Measurements from ENCODE around the gene PXDC1. TPM values are rescaled to one million over a fixed set of nuclear protein-coding genes. Genes with fewer than 3 reads are reported as not detected.

Gene PXDC1
- polyA plus RNA-seq, 1 donor from 2014 or later, result 3.9 TPM

GRCh38 chr6:3732345-3733141, 19.0 kb downstream of the PXDC1 start:
- Histone ChIP-seq H3K27ac (ENCODE audit: low read length) (no peak overlapping the region), H3K79me2 (replicated peaks; ENCODE audit: insufficient read depth, low read length) (no peaks in the 10 kb centered on the region), H3K4me3 (ENCODE audit: low read length) (no peak overlapping the region), H3K36me3 (ENCODE audit: insufficient read depth, low read length) (no peaks in the 10 kb centered on the region), H4K20me1 (ENCODE audit: insufficient read depth) (no peaks in the 10 kb centered on the region), H3K4me2 (ENCODE audit: low read length) (no peak overlapping the region), H3K9me2 (ENCODE audit: insufficient read depth, low read length) (no peaks in the 10 kb centered on the region), H3F3A (ENCODE audit: insufficient read depth, low read length, poor library complexity, severe bottlenecking) (no peaks in the 10 kb centered on the region), H3K27me3 (ENCODE audit: insufficient read depth, low read depth, low read length) (no peaks in the 10 kb centered on the region), H3K9ac (ENCODE audit: low read length) (no peak overlapping the region), H2AFZ (ENCODE audit: low read depth, low read length) (no peak overlapping the region), H3K9me3 (ENCODE audit: low read length) (no peaks in the 10 kb centered on the region)
- TF ChIP-seq MXI1 (conservative IDR thresholded peaks at IDR 0.05; ENCODE audit: poor library complexity, severe bottlenecking) (peak; percentile 7), SMC3 (conservative IDR thresholded peaks at IDR 0.05; ENCODE audit: poor library complexity) (peak; percentile 100), RAD21 (conservative IDR thresholded peaks at IDR 0.05) (peak; percentile 99), TAF1 (IDR thresholded peaks at IDR 0.05; ENCODE audit: low read depth) (no peak)
- TF ChIP-seq, protein P1, sequence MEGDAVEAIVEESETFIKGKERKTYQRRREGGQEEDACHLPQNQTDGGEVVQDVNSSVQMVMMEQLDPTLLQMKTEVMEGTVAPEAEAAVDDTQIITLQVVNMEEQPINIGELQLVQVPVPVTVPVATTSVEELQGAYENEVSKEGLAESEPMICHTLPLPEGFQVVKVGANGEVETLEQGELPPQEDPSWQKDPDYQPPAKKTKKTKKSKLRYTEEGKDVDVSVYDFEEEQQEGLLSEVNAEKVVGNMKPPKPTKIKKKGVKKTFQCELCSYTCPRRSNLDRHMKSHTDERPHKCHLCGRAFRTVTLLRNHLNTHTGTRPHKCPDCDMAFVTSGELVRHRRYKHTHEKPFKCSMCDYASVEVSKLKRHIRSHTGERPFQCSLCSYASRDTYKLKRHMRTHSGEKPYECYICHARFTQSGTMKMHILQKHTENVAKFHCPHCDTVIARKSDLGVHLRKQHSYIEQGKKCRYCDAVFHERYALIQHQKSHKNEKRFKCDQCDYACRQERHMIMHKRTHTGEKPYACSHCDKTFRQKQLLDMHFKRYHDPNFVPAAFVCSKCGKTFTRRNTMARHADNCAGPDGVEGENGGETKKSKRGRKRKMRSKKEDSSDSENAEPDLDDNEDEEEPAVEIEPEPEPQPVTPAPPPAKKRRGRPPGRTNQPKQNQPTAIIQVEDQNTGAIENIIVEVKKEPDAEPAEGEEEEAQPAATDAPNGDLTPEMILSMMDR (IDR thresholded peaks at IDR 0.05; ENCODE audit: poor library complexity, severe bottlenecking), result peak; percentile 98

DNA sequence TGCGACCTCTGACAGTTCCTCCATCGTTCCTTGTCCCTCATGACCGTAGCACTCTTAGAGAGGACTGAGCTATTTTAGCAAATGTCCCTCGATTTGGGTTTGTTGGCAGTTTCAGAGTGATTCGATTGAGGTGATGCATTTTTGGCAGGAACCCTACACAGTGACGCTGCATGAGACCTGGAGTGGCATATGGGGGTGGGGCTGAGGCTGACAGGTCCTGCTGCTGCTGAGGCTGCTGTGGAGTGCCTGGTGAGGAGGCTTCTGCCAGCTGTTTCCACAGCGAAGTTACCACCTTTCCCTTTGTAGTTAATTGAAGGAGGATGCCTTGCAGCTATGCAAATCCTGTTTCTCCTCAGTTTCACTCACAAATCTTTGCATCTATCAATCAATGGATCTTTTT, 19.8 kb downstream of the PXDC1 start:
- TF ChIP-seq, protein P2, sequence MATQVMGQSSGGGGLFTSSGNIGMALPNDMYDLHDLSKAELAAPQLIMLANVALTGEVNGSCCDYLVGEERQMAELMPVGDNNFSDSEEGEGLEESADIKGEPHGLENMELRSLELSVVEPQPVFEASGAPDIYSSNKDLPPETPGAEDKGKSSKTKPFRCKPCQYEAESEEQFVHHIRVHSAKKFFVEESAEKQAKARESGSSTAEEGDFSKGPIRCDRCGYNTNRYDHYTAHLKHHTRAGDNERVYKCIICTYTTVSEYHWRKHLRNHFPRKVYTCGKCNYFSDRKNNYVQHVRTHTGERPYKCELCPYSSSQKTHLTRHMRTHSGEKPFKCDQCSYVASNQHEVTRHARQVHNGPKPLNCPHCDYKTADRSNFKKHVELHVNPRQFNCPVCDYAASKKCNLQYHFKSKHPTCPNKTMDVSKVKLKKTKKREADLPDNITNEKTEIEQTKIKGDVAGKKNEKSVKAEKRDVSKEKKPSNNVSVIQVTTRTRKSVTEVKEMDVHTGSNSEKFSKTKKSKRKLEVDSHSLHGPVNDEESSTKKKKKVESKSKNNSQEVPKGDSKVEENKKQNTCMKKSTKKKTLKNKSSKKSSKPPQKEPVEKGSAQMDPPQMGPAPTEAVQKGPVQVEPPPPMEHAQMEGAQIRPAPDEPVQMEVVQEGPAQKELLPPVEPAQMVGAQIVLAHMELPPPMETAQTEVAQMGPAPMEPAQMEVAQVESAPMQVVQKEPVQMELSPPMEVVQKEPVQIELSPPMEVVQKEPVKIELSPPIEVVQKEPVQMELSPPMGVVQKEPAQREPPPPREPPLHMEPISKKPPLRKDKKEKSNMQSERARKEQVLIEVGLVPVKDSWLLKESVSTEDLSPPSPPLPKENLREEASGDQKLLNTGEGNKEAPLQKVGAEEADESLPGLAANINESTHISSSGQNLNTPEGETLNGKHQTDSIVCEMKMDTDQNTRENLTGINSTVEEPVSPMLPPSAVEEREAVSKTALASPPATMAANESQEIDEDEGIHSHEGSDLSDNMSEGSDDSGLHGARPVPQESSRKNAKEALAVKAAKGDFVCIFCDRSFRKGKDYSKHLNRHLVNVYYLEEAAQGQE (IDR thresholded peaks at IDR 0.05; ENCODE audit: borderline replicate concordance), result no peak
- TF ChIP-seq TAF1 (IDR thresholded peaks at IDR 0.05; ENCODE audit: low read depth), result no peak
- TF ChIP-seq EZH2 (IDR thresholded peaks at IDR 0.05; ENCODE audit: borderline replicate concordance, insufficient read depth, low read length, poor library complexity, severe bottlenecking), result no peak
- TF ChIP-seq, protein P1 (IDR thresholded peaks at IDR 0.05; ENCODE audit: poor library complexity, severe bottlenecking), result no peak
- TF ChIP-seq SMC3 (conservative IDR thresholded peaks at IDR 0.05; ENCODE audit: poor library complexity), result no peak
- no peak for TF ChIP-seq EP300 (conservative IDR thresholded peaks at IDR 0.05; ENCODE audit: poor library complexity, severe bottlenecking)
- TF ChIP-seq POLR2AphosphoS5 (IDR thresholded peaks at IDR 0.05), result no peak
- no peak for TF ChIP-seq RAD21 (conservative IDR thresholded peaks at IDR 0.05)
- TF ChIP-seq MXI1 (conservative IDR thresholded peaks at IDR 0.05; ENCODE audit: poor library complexity, severe bottlenecking), result no peak
- no peaks in the 10 kb centered on the region for H4K20me1 ChIP-seq (ENCODE audit: insufficient read depth)
- no peak overlapping the region for H3K4me3 ChIP-seq (ENCODE audit: low read length)
- no peak overlapping the region for H3K27ac ChIP-seq (ENCODE audit: low read length)
- H3K9ac ChIP-seq (ENCODE audit: low read length), result no peak overlapping the region
- H3K9me3 ChIP-seq (ENCODE audit: low read length), result no peaks in the 10 kb centered on the region
- no peak overlapping the region for H3K4me2 ChIP-seq (ENCODE audit: low read length)
- no peaks in the 10 kb centered on the region for H3K79me2 ChIP-seq (replicated peaks; ENCODE audit: insufficient read depth, low read length)
- no peaks in the 10 kb centered on the region for H3K27me3 ChIP-seq (ENCODE audit: insufficient read depth, low read depth, low read length)
- H3K36me3 ChIP-seq (ENCODE audit: insufficient read depth, low read length), result no peaks in the 10 kb centered on the region
- H3F3A ChIP-seq (ENCODE audit: insufficient read depth, low read length, poor library complexity, severe bottlenecking), result no peaks in the 10 kb centered on the region
- H3K9me2 ChIP-seq (ENCODE audit: insufficient read depth, low read length), result no peaks in the 10 kb centered on the region
- no peak overlapping the region for H2AFZ ChIP-seq (ENCODE audit: low read depth, low read length)

Data from neural cell (in vitro differentiated cells).